HepG2 (cell line): ENCODE results near the gene IL6R. TPM values are rescaled to one million over a fixed set of nuclear protein-coding genes. Genes with fewer than 3 reads are reported as not detected.
A peak's percentile ranks its signal among the peaks of the same experiment; 100 is the strongest.

Experiments
- GATAD2A ChIP-seq: IDR thresholded peaks from 2 replicates; pipeline ENCODE4 v1.6.1; 2016
- HINFP ChIP-seq: sonication (generic); formaldehyde crosslinking; IDR thresholded peaks from 2 replicates; pipeline ENCODE4 v1.4.0; 2020; ENCODE audit warnings: low read depth, mild to moderate bottlenecking, missing genetic modification reagents
- HOMEZ ChIP-seq: IDR thresholded peaks from 2 replicates; pipeline ENCODE4 v1.6.1; 2016; ENCODE audit warnings: low read depth
- HOXD1 ChIP-seq: sonication (generic); formaldehyde crosslinking; IDR thresholded peaks from 2 replicates; pipeline ENCODE4 v1.5.0; 2020; ENCODE audit warnings: missing genetic modification reagents
- JUNB ChIP-seq: sonication (generic); formaldehyde crosslinking; IDR thresholded peaks from 2 replicates; pipeline ENCODE4 v1.8.0; 2022; ENCODE audit warnings: missing genetic modification reagents, mild to moderate bottlenecking, borderline replicate concordance
- NCOA2 ChIP-seq: sonication (generic); formaldehyde crosslinking; IDR thresholded peaks from 2 replicates; pipeline ENCODE4 v1.8.0; 2022; ENCODE audit warnings: inconsistent platforms
- NR2F6 ChIP-seq, 2 experiments: IDR thresholded peaks; 2 replicates each; pipeline ENCODE4 v1.6.1; 2016; ENCODE audit warnings: antibody characterized with exemption in 1 of 2, mild to moderate bottlenecking in 1 of 2
- SALL1 ChIP-seq: sonication (generic); formaldehyde crosslinking; IDR thresholded peaks from 2 replicates; pipeline ENCODE4 v1.8.0; 2022; ENCODE audit warnings: mild to moderate bottlenecking, missing genetic modification reagents
- THAP7 ChIP-seq: sonication (generic); formaldehyde crosslinking; IDR thresholded peaks from 2 replicates; pipeline ENCODE4 v1.8.1; 2023; ENCODE audit warnings: mild to moderate bottlenecking, missing genetic modification reagents
- THAP9 ChIP-seq: sonication (generic); formaldehyde crosslinking; IDR thresholded peaks from 2 replicates; pipeline ENCODE4; 2020; ENCODE audit warnings: missing genetic modification reagents, mild to moderate bottlenecking, borderline replicate concordance
- ZNF367 ChIP-seq: sonication (generic); formaldehyde crosslinking; IDR thresholded peaks from 2 replicates; pipeline ENCODE4 v1.4.0; 2020; ENCODE audit warnings: missing genetic modification reagents, borderline replicate concordance
- ZNF646 ChIP-seq: sonication (generic); formaldehyde crosslinking; IDR thresholded peaks from 2 replicates; pipeline ENCODE4 v1.9.0; 2021; ENCODE audit warnings: mild to moderate bottlenecking, missing genetic modification reagents
- ZNF749 ChIP-seq: sonication (generic); formaldehyde crosslinking; IDR thresholded peaks from 2 replicates; pipeline ENCODE4 v1.8.0; 2022; ENCODE audit warnings: mild to moderate bottlenecking, missing genetic modification reagents, moderate library complexity, borderline replicate concordance
- ZNF773 ChIP-seq: sonication (generic); formaldehyde crosslinking; IDR thresholded peaks from 2 replicates; pipeline ENCODE4 v1.4.0; 2020; ENCODE audit warnings: missing genetic modification reagents, borderline replicate concordance
- ZNF782 ChIP-seq: sonication (generic); formaldehyde crosslinking; IDR thresholded peaks from 2 replicates; pipeline ENCODE4 v1.4.0; 2020; ENCODE audit warnings: missing genetic modification reagents, mild to moderate bottlenecking, borderline replicate concordance
- polyA plus RNA-seq, 8 experiments: library from polyadenylated mRNA; depleted of rRNA in 3 of 8; stranded (reverse) in 7 of 8; unstranded in 1 of 8; fragments of >200 nt; fragmentation: Illumina TruSeq in 4 of 8; extraction: Trizol in 4 of 8; gene quantifications; 2 replicates each; pipeline versions ENCODE4 v1.2.1 to v1.2.3, GENCODE V29; 2011 to 2016; ENCODE audit warnings: low read depth in 4 of 8, missing spikeins in 1 of 8, mixed read lengths in 1 of 8; ENCODE audit not compliant: insufficient read depth in 1 of 8
- total RNA-seq, 5 experiments: library from RNA; depleted of rRNA; stranded (reverse); fragments of >200 nt; fragmentation: Illumina TruSeq; extraction: Trizol; gene quantifications; 2 replicates each; pipeline ENCODE4 v1.2.3, GENCODE V29; 2016; ENCODE audit warnings: low read depth in 1 of 5

Gene IL6R
- total and polyA plus RNA-seq, 2 of the 13 experiments (the other 11 are each of a cell fraction or from before 2014, with no cell fraction given) = 5.0 to 24.5 TPM

GRCh38 chr1:154469844-154470560 lies 64.9 kb downstream of the IL6R start (continued):
- TF ChIP-seq GATAD2A (peak; percentile 61), THAP7 (CRISPR knock-in tag) (no peak), JUNB (CRISPR knock-in tag) (no peak), NR2F6 (IDR thresholded peaks at IDR 0.05) (no peak), NR2F6 (CRISPR knock-in tag; IDR thresholded peaks at IDR 0.05) (peak; percentile 24; the same call in 1 of the 2 replicates), THAP9 (CRISPR knock-in tag) (0 out of 2 replicates have a peak, but pooled peaks have one; percentile 27), NCOA2 (peak; percentile 25; the same call in 1 of the 2 replicates), HOXD1 (CRISPR knock-in tag) (no peak), ZNF367 (CRISPR knock-in tag) (no peak), HOMEZ (0 out of 2 replicates have a peak, but pooled peaks have one; percentile 23), ZNF773 (CRISPR knock-in tag) (no peak), ZNF646 (CRISPR knock-in tag) (0 out of 2 replicates have a peak, but pooled peaks have one; percentile 21), HINFP (CRISPR knock-in tag) (0 out of 2 replicates have a peak, but pooled peaks have one; percentile 33), SALL1 (CRISPR knock-in tag) (peak; percentile 45), ZNF749 (CRISPR knock-in tag) (no peak), ZNF782 (CRISPR knock-in tag) (no peak)
